GM19463 (cell line): ENCODE data around the gene ZNF81.
"Not testable (repeated sequence)": the region's sequence is repeated elsewhere in the genome, so short reads cannot be mapped to it uniquely, and the experiment has no call there.

Experiments used
- ATAC-seq: cut with Tn5 transposase; IDR thresholded peaks from one replicate; pipeline ENCODE4 v1.9.1; 2021; ENCODE audit warnings: mild to moderate bottlenecking, moderate library complexity; ENCODE audit not compliant: unreplicated experiment

Gene ZNF81

DNA sequence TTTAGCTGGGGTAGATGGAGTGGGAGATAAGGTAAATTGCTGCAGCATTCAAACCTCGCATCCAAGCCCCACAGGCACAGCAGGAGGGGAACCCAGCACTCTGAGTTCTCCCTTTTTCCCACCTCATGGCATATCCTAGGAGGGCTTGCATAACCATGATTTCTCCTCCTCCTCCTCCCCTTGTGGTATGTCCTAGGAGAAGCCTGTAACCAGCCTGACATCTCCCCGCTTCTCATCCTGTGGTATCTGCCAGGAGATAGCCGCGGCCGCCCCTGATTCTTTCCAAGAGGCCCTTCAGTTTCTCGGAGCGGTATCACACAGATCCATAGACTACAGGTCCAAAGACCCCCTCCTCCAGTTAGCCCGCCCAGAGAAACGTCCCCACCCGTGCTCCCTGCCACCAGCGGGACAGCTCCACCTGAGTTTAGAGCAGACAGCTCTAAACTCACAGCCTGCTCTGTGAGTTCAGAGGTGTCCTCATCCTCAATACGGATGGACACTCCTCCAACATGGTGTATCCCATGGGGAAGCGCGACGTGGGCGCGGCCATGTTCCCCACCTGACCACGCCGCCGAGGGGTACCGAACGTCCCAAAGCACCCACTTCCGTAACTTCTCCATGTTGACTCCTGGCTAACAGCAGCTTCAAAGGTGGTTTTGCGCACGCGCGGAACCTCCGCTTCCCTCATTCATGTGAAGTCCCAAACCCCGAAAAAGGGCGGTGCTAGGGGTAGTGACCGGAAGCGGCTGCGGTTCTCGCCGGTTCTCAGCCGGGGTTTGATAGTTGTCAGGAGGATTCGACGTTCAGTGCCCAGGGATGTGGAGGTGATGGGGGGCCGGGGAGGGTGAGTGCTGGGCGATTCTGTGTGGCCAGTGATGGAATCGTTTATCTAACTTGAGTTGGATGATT lies at the start of gene ZNF81:
TSS of gene ZNF81 (plus strand) at position 739 of the 909 bp plus-strand sequence. CDS start 9,366 bp downstream, outside the sequence.
- ATAC-seq = peak; percentile 85

DNA sequence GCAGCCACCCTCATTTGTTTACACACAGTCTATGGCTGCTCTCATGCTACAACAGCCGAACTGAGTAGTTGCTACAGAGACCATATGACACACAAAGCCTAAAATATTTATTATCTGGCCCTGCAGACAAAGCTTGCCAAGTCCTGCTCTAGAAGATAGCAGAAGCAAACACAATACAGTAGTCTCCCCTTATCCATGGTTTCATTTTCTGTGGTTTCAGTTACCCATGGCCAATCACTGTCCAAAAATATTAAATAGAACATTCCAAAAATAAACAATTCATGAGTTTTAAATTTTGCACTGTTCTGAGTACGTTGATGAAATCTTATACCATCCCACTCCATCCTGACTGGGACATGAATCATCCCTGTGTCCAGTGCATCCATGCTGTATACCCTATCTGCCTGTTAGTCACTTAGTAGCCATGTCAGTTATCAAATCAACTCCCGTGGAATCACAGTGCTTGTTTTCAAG lies 40.2 kb upstream of the ZNF81 start:
- no peak for ATAC-seq

DNA sequence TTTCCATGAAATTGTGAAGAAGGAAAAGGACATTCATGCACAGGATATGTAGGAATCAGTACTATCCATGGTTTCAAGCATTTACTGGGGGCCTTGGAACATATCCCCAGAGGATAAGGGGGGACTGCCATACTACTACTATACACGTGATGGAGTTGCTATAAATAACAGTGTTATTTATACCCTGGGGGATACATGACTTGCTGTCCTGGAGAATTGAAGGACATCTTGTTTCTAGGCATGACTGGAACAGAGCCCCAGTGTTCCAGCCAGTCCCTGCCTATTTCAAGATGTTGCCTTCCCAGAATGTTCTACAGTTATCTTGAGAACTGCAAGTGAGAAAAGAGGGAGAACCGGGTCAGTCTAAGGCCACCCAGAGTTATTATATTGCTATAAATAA lies 39.6 kb upstream of the ZNF81 start:
- no peak for ATAC-seq

DNA sequence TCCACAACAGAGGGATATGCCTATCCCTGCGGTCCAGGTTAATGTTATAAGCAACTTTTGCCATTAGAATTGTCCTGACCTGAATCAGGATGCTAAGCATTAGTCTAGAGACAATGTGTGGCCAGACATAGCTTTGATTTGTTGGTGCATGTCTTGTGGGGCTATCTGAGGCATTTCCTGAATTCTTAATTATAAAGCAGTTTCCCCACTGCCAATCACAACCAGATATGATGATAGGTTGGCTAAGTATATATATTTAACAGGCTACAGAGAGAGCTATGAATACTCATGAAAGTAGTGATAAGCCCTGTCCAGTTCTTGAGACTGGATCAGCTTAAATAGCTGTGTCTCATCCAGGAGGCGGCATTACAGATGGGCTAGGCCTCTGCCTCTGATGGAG lies 37.8 kb upstream of the ZNF81 start:
- ATAC-seq = no peak

DNA sequence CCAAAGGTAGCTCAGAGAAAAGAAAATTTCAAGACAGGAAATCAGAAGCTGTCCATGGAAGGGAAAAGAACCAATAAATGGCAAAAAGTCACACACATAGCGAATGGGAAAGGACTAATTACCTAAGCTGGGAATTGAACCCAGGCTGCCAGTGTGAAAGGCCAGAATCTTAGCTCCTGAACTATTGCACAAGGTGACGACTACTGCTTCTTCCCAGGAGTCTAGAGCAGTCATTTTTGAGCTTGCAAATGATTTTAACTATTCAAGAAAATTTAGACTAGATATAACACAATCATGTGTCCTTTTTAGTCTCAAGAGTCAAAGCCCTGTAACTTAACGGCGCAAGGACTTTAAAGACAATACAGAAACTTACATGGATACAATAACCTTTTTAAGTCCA lies 34.1 kb upstream of the ZNF81 start:
- no peak for ATAC-seq

DNA sequence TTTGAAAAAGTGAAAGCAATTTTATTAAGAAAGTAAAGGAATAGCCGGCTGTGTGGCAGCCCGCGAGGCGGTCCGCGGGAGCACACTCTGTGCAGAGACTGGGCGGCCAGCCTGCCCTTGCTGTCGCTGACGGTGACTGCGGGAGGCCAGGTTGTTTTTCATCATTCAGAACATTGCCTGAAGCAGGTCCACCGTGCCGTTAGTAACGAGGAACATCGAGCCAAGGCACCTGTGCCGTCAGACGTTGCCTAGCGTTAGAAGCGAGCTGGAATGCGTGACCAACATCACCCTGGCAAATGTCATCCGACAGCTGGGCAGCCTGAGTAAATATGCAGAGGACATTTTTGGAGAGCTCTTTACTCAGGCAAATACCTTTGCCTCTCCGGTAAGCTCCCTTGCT lies 33.6 kb upstream of the ZNF81 start:
- not testable (repeated sequence) for ATAC-seq

DNA sequence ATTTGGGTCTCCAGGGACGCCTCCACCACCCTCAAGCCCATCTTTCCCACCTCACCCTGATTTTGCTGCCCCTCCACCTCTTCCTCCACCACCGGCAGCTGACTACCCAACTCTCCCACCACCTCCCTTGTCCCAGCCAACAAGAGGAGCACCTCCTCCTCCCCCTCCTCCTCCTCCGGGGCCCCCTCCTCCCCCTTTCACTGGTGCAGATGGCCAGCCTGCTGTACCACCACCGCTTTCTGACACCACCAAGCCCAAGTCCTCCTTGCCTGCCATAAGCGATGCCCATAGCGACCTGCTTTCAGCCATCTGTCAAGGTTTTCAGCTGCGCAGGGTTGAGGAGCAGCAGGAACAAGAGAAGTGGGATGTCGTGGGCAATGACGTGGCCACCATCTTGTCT lies 32.4 kb upstream of the ZNF81 start:
- no peak for ATAC-seq

DNA sequence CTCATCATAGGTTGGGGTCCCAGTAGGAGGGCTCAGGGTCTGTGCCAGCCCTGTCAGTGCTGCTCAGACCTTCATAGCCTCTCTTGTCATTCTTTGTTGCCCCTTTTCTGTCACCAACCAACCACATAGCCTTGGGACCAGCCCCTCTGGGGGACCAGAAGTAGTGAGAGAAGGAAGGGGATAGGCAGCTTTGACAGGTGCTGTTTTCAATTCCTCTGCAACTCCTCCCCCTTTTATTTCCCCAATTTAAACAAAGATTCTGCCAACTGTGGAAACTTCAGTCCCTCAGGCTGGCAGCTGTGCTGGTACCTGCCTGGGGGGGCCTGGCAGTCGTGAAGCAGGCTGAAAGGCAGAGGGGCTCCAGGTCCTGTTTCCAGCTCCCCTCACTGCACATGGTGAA lies 30.9 kb upstream of the ZNF81 start:
- not testable (repeated sequence) for ATAC-seq

DNA sequence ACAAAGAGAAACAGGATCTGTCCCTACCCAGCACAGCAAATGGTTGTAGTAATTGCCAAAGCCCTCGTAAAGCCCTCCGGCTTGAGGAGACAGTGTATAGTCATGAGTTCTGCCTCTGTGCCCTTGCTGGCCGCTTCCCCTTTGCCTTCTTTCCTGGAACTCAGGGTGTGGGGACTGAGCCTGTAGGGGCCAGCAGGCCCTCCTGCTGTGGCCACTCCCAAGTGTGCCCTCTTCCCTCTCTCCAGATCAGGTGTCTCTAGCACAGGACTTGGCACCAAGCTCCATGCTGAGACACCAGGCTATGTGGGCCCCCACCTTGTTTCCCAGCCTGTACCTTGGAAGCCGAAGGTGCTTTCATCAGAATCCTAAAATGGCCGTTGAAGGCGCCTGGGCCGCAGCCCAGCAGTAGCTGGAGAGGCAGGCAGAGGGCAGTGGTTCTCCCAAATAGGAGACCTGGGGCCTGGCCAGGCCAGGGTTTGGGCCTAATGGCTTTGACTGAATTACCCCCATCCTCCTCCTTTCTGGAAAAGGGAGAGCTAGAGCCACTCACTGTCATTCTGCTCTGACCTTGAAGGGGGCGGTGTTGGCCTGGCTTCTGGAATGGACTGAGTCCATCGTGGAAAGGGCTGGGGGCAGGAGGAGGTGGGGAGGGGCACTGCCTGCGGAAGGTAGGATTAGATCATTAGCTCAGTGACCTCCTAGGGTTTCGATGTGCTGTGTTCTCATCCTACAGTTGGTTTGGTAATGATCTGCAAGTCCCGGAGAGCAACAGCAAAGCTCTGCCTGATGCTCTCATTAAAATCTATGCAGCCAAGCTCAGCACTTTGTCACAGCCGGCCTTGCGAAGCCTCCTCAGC lies 30.1 kb upstream of the ZNF81 start:
- not testable (repeated sequence) for ATAC-seq

DNA sequence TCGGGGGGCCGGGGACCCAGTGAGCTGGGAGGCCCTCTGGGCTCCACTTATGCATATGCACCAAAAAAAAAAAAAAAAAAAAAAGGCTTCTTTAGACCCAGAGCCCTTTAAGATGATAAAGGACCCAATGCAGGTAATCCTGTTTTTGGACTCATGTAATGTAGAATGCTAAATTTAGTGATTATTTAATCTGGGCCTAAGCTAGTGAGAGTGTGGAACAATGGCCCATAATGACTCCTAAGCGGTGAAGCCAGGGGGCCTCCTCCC lies 29.5 kb upstream of the ZNF81 start:
- ATAC-seq = not testable (repeated sequence)

DNA sequence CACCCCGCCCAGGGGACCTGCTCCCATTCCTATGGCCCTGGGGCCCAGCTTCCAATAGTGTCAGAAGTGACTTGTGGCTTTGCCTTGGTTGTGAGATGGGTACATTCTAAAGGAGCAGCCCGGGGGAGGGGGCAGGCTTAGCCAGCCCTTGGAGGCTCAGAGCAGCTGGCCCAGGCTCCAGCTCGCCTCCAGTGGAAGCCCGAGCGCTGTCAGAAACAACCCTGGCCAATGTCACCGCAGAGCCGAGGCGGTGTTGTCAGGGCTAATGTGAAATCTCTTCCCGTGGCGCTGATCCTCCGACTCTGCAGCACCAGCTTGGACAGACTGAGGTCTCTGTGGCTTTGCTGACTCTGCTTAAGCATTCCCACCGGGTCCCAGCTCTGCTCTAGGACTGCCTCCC lies 29.2 kb upstream of the ZNF81 start:
- ATAC-seq = no peak

DNA sequence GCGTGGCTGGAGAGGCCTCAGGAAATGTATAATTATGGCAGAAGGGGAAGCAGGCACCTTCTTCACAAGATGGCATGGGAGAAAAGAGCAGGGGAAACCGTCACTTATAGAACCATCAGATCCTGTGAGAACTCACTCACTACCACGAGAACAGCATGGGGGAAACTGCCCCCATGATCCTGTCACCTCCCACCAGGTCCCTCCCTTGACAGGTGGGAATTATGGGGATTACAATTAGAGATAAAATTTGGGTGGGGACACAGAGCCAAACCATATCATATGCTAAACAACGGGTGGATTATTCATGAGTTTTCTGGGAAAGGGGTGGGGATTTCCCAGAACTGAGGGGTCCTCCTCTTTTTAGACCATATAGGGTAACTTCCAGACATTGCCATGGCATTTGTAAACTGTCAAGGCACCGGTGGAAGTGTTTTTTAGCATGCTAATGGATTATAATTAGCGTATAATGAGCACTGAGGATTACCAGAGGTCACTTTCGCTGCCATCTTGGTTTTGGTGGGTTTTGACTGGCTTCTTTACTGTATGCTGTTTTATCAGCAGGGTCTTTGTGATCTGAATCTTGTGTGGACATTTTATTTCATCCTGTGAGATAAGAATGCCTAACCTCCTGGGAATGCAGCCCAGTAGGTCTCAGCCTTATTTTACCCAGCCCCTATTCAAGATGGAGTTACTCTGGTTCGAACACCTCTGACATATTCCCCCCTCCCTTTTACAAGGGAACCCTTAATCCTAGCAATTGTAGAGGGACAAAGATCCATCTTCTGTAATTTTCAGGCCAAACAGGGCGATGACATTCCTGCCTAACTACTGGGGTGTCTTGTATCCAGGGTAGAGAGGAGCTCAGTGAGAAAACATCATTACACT lies 27.6 kb upstream of the ZNF81 start:
- no peak for ATAC-seq

DNA sequence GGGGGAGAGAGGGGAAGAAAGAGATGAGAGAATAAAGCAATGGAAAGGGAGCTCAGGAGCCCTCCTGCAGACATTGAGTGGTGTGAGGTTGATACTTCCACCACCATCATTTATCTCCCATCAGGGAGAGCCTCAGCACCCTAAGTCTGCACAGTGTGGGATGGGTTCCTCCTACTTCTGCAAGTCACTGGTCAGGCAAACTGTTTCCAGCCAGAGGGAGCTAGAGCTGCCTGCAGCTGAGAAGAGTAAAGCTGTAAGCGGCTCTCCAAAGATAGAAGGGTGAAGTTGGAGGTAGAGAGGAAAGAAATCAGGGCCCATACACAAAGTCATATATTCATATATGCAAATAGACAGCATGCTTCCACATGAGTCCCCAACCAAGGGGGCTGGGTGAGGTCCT lies 21.9 kb upstream of the ZNF81 start:
- no peak for ATAC-seq

DNA sequence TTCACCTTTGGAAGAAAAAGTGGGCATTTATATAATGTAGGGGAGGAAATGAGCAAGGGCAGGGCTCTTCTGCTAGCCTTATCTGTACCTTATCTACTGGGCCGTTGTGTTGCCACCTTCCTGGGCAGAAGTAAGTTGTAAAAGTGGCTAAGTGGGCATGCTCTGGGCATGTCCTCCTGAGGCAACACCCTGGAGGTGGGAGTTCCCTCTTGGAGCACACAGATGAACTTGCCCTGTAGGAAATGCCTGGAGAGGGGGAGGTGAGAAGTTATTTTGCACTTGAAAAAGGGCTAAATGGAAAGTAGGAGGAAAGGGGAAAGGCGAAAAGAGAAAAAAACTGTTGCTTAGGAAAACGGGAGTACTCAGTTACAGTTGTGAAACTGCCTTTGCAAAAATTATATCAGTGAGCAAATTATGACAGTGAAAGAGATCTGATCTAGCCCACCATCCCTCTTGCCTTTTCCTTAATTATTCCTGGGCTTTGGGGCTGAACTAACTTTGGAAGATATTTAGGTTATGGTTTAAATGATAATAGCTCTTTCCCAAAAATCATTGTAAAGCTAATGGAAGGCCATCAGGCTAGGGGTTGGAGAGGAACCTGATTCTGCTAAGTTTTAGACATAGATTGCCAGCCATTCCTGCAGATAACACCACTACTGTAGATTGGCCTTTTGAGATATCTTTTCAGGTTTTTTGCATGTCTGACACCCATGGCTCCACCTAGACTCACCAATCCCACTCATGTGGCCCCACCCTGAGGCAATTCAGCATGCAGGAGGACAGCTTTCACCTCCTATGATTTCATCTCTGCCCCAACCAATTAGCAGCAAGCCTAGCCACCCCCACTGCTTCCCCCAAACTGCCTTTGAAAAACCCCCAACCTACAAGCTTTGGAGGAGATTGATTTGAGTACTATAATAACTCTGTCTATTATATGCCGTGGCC lies 20.5 kb upstream of the ZNF81 start:
- ATAC-seq = no peak

DNA sequence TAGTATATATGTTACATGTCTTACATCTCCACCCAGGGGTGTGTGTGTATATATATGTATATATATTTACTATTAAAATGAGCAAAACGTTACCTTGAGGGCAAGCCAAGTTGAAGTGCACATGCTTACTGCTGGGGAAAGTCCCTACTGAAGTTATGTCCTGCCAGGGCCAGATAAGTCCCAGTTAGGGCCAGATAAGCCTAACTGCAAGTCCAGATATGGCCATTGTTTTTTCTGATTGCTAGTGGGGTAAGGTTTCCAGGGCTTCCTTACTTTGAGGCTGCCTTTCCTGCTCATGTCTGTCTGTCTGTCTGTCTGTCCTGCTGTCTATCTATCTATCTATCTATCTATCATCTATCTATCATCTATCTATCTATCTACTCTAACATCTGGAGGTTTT lies 19.3 kb upstream of the ZNF81 start:
- ATAC-seq = no peak

DNA sequence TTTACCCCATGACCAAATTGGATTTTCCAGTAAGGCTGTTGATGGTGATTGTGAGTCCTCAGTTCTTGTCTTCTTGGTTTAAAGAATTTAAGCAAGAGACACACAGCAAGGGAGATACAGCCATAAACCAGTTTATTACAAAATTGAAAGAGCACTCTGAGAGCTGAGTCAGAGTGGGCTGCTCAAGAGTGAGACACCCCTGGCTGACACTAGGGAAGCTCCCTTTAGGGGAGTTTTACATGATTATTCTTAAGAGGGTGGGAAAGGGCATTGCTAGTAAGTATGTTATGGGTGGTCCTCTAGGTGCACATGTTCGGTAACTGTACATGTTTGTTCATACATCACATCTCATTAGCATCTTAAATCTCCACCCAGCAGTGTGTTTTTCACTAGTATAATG lies 18.8 kb upstream of the ZNF81 start:
- ATAC-seq = no peak

DNA sequence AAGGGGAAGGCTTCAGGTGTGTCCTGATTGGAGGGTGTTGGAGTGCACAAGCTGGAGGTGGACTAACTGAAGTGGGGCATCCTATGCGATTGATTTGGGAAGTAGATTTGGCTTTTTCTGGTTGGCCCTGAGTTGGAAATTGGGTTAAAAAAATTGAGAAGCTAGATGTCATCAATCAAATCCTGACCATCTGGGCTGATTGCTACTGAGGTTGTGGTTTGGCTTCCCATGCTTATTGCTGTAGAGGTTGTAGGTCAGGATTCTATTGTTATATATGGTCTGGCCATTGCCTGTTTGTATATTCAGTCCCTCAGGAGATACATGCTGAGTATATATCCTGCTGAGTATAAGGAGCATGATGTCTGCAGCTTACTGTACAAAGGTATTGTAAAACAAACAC lies 7.7 kb upstream of the ZNF81 start:
- ATAC-seq = no peak

DNA sequence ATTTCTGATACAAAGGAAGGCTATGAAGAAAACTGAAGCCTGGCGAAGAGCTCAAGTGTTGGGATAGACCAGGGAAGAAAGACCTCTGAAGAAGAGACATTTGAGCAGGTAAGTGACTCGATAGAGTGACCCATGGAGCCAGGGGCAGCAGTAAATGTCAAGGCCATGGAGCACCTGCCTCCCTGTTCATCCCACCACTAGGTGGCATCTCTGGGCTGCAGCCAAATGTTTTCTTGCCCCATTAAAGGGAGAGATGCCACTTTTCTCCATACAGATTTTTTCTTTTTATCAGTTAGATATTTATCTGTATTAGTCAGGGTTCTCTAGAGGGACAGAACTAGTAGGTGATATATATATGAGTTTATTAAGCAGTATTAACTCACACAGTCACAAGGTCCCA lies 4.9 kb upstream of the ZNF81 start:
- no peak for ATAC-seq

DNA sequence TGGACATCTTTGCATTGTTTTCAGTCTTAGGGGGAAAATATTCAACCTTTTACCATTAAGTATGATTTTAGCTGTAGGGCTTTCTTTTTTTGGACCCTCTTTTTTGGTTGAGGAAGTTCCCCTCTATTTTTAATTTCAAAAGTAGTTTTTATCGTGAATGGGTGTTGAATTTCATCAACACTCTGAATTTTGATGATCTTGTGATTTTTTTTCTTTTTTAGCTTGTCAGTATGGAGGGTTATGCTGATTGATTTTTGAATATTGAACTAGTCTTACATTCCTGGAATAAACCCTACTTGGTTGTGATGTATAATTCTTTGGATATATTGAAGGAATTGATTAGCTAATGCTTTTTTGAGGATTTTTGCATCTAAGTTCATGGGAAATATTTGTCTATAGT lies 1.7 kb downstream of the ZNF81 start:
- no peak for ATAC-seq

DNA sequence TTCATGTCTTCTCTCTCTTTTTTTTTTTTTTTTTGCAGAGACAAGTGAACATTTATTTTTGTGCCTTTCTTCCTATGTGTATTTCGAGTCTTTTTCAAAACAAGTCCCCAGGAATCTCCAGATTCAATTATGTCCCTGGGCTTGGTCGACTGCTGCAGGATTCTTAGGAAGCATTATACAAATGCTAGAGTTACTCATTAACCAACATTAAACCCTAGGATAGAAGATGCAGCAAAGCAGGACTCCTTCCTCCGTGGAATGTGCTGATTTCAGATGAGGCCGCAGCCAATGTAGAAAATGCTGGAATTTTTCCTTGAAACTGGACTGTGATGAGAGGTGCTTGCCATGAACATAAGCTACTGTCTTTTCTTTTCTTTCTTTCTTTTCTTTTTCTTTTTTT lies 3.4 kb downstream of the ZNF81 start:
- ATAC-seq = no peak
